Duodenal mucosa (tissue), 2 donors: ENCODE measurements around the gene P4HB.

Source experiments
- H3K27ac ChIP-seq: one replicate; pipeline ENCODE4 v1.7.0; 2013; ENCODE audit warnings: low read depth, low read length
- H3K27me3 ChIP-seq, 2 donors: one replicate each; pipeline ENCODE4 v1.7.0; 2013; ENCODE audit warnings: low read length in 2 of 2, control low read depth in 1 of 2; ENCODE audit not compliant: insufficient read depth in 2 of 2, control insufficient read depth in 1 of 2
- H3K36me3 ChIP-seq, 2 donors: one replicate each; pipeline ENCODE4 v1.7.0; 2013; ENCODE audit warnings: low read length in 2 of 2, control low read depth in 1 of 2; ENCODE audit not compliant: insufficient read depth in 2 of 2, control insufficient read depth in 1 of 2
- H3K4me1 ChIP-seq, 2 donors: one replicate each; pipeline ENCODE4 v1.7.0; 2013; ENCODE audit warnings: low read length in 2 of 2, control low read depth in 1 of 2; ENCODE audit not compliant: insufficient read depth in 2 of 2, control insufficient read depth in 1 of 2
- H3K4me3 ChIP-seq, 2 donors: one replicate each; pipeline ENCODE4 v1.7.0; 2013; ENCODE audit warnings: low read length in 2 of 2, low read depth in 1 of 2
- H3K9ac ChIP-seq, 2 donors: one replicate each; pipeline ENCODE4 v1.7.0; 2013; ENCODE audit warnings: low read length in 2 of 2, low read depth in 1 of 2
- H3K9me3 ChIP-seq, 2 donors: one replicate each; pipeline ENCODE4 v1.7.0; 2013; ENCODE audit warnings: low read length in 2 of 2, control low read depth in 1 of 2; ENCODE audit not compliant: control insufficient read depth in 1 of 2

Gene P4HB

GRCh38 chr17:81860756-81861568 lies 627 bp upstream of the P4HB start:
- Histone ChIP-seq H3K9ac (peak overlapping the region; percentile 74 to 89), H3K36me3 (peaks cover 11 to 27% of the 10 kb centered on the region in 2 donors), H3K27me3 (no peaks in the 10 kb centered on the region), H3K9me3 (no peaks in the 10 kb centered on the region), H3K4me3 (peak overlapping the region; percentile 73 to 80), H3K4me1 (peaks cover 54 to 78% of the 10 kb centered on the region in 2 donors), H3K27ac (peak overlapping the region; percentile 98)

GRCh38 chr17:81858967-81859905 lies 1.1 kb downstream of the P4HB start:
- Histone ChIP-seq H3K36me3 (peaks cover 15 to 41% of the 10 kb centered on the region in 2 donors), H3K4me1 (peaks cover 49 to 74% of the 10 kb centered on the region in 2 donors), H3K9ac (peak overlapping the region; percentile 59 to 94), H3K4me3 (peak overlapping the region; percentile 88 to 97), H3K27me3 (no peaks in the 10 kb centered on the region), H3K27ac (peak overlapping the region; percentile 90), H3K9me3 (no peaks in the 10 kb centered on the region)

DNA sequence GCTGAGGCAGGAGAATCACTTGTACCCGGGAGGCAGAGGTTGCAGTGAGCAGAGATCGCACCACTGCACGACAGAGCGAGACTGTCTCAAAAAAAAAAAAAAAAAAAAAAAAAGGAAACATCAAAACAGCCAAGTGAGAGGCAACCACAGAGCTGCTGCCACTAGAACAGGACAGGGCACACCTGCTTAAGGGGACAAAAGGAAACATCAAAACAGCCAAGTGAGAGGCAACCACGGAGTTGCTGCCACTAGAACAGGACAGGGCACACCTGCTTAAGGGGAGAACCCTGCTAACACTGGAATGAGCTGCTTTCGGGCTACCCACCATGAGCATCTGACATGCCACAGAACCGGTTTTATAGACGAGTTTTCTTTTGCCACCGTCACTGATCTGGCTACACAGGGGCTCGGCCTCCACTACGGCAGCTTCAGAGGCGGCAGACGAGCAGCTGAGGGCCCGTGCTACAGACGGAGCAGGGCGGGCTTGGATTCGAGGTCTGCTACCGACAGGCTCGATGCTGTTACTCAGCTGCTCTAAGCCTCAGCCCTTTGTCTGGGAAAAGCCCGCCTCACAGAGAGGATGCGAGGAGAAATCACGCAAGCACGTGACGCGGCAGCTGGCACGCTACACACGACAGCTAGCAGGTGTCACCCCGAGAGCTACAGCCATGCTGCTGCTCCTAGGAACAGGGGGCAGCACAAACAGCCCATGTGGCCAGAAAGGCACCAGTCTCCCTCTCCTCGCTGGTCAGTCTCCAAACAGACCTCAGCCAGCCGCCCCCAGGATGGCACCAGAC lies 2.0 kb downstream of the P4HB start:
- H3K4me3 ChIP-seq = peak overlapping the region; percentile 88 to 97

GRCh38 chr17:81854974-81855774 lies 5.2 kb downstream of the P4HB start:
- H3K4me3 ChIP-seq = peak overlapping the region in 1 of 2 donors; percentile 20
- peaks cover 31 to 45% of the 10 kb centered on the region in 2 donors for H3K4me1 ChIP-seq
- H3K27ac ChIP-seq = no peak overlapping the region
- H3K36me3 ChIP-seq = peaks cover 36 to 65% of the 10 kb centered on the region in 2 donors
- peak overlapping the region; percentile 22 to 43 for H3K9ac ChIP-seq
- no peaks in the 10 kb centered on the region for H3K27me3 ChIP-seq
- no peaks in the 10 kb centered on the region for H3K9me3 ChIP-seq

More for the DNA sequence above, 2.0 kb downstream of the P4HB start:
- Histone ChIP-seq H3K9ac (peak overlapping the region; percentile 59 to 94), H3K27ac (no peak overlapping the region), H3K9me3 (no peaks in the 10 kb centered on the region), H3K4me1 (peaks cover 40 to 65% of the 10 kb centered on the region in 2 donors), H3K27me3 (no peaks in the 10 kb centered on the region), H3K36me3 (peaks cover 21 to 47% of the 10 kb centered on the region in 2 donors)

DNA sequence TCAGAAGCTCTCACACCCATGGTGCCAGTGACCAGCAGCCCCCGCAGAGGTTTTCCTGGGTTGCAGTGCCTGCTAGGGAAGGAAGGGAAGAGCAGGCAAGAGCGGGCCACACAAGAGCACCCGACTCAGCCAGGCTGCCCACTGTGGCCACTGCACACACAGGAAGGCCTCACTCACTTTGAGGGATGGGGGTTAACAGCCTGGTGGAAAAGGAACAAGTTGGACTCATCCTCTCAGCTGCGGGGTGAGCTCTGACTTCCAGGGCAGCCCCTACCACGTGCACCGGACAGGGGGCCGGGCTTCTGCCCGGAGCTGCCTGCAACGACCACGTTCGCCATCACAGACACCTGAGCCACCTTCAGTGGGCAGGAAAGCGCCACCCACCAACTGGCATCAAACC lies 8.1 kb downstream of the P4HB start:
- peaks cover 10 to 20% of the 10 kb centered on the region in 2 donors for H3K4me1 ChIP-seq
- no peaks in the 10 kb centered on the region for H3K27me3 ChIP-seq
- H3K36me3 ChIP-seq = peaks cover 30 to 62% of the 10 kb centered on the region in 2 donors
- no peak overlapping the region for H3K9ac ChIP-seq
- H3K9me3 ChIP-seq = no peaks in the 10 kb centered on the region
- no peak overlapping the region for H3K4me3 ChIP-seq
- no peak overlapping the region for H3K27ac ChIP-seq

GRCh38 chr17:81851423-81851822 lies 8.9 kb downstream of the P4HB start:
- H3K36me3 ChIP-seq = peaks cover 39 to 70% of the 10 kb centered on the region in 2 donors
- H3K9ac ChIP-seq = no peak overlapping the region

GRCh38 chr17:81849457-81849856 lies 10.9 kb downstream of the P4HB start:
- Histone ChIP-seq H3K9ac (no peak overlapping the region), H3K4me3 (no peak overlapping the region), H3K36me3 (peaks cover 51 to 74% of the 10 kb centered on the region in 2 donors), H3K9me3 (no peaks in the 10 kb centered on the region), H3K4me1 (no peaks in the 10 kb centered on the region), H3K27me3 (no peaks in the 10 kb centered on the region), H3K27ac (no peak overlapping the region)

More at GRCh38 chr17:81851423-81851822, 8.9 kb downstream of the P4HB start:
- Histone ChIP-seq H3K4me1 (peaks cover 10 to 14% of the 10 kb centered on the region in 2 donors), H3K4me3 (no peak overlapping the region), H3K9me3 (no peaks in the 10 kb centered on the region), H3K27me3 (no peaks in the 10 kb centered on the region), H3K27ac (no peak overlapping the region)

GRCh38 chr17:81846743-81847689 lies 13.3 kb downstream of the P4HB start:
- Histone ChIP-seq H3K9me3 (no peaks in the 10 kb centered on the region), H3K4me3 (no peak overlapping the region), H3K27me3 (no peaks in the 10 kb centered on the region), H3K36me3 (peaks cover 47 to 72% of the 10 kb centered on the region in 2 donors), H3K9ac (no peak overlapping the region), H3K4me1 (no peaks in the 10 kb centered on the region), H3K27ac (no peak overlapping the region)
